ENCODE results near the gene NPAS2. TPM values are rescaled to one million over a fixed set of nuclear protein-coding genes. Genes with fewer than 3 reads are reported as not detected.
A peak's percentile ranks its signal among the peaks of the same experiment; 100 is the strongest.

The NPAS2 gene
- polyA plus RNA-seq, 1 of the 3 experiments (the other 2 are of a cell fraction): 58.5 TPM

DNA sequence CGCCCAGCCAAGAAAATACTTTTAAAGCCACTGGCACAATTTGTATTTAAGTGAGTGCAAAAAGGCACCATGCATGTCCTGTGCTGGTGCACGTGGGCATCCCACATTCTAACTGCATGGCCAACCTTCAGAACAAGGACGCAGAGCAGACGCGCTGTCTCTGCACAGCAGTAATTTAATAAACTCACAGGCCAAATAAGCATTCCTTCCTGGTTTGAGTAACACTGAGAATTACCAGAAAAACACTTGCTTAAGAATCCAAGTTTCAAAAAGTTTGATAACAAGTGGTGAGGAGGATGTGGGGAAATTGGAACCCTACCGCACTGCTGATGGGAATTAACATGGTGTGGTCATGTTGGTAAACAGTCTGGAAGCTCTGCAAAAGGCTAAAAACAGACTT is 220.8 kb downstream of the NPAS2 start:
- TF ChIP-seq, protein P1, sequence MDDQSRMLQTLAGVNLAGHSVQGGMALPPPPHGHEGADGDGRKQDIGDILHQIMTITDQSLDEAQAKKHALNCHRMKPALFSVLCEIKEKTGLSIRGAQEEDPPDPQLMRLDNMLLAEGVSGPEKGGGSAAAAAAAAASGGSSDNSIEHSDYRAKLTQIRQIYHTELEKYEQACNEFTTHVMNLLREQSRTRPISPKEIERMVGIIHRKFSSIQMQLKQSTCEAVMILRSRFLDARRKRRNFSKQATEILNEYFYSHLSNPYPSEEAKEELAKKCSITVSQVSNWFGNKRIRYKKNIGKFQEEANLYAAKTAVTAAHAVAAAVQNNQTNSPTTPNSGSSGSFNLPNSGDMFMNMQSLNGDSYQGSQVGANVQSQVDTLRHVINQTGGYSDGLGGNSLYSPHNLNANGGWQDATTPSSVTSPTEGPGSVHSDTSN (IDR thresholded peaks at IDR 0.05): no peak
- peak; percentile 31; the same call in 1 of the 2 replicates for TF ChIP-seq TCF12 (IDR thresholded peaks at IDR 0.05)
- TF ChIP-seq RCOR1 (IDR thresholded peaks at IDR 0.05; ENCODE audit: low read length): peak; percentile 73
- TF ChIP-seq EP300 (IDR thresholded peaks at IDR 0.05; ENCODE audit: borderline replicate concordance in 1 of 2, low read depth in 1 of 2, low read length in 1 of 2): peak in 1 of 2 experiments; percentile 56; a peak in 2 of 4 replicates
- TF ChIP-seq RAD21 (IDR thresholded peaks at IDR 0.05; ENCODE audit: low read length): no peak
- TF ChIP-seq SIN3A (IDR thresholded peaks at IDR 0.05; ENCODE audit: borderline replicate concordance, low read depth, low read length): no peak
- no peak for TF ChIP-seq JUND (IDR thresholded peaks at IDR 0.05)
- no peak for TF ChIP-seq TEAD4 (IDR thresholded peaks at IDR 0.05; ENCODE audit: borderline replicate concordance, insufficient read depth)
- TF ChIP-seq, protein P2, sequence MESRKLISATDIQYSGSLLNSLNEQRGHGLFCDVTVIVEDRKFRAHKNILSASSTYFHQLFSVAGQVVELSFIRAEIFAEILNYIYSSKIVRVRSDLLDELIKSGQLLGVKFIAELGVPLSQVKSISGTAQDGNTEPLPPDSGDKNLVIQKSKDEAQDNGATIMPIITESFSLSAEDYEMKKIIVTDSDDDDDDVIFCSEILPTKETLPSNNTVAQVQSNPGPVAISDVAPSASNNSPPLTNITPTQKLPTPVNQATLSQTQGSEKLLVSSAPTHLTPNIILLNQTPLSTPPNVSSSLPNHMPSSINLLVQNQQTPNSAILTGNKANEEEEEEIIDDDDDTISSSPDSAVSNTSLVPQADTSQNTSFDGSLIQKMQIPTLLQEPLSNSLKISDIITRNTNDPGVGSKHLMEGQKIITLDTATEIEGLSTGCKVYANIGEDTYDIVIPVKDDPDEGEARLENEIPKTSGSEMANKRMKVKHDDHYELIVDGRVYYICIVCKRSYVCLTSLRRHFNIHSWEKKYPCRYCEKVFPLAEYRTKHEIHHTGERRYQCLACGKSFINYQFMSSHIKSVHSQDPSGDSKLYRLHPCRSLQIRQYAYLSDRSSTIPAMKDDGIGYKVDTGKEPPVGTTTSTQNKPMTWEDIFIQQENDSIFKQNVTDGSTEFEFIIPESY (IDR thresholded peaks at IDR 0.05; ENCODE audit: borderline replicate concordance, low read depth): no peak
- TF ChIP-seq TAF1 (IDR thresholded peaks at IDR 0.05; ENCODE audit: borderline replicate concordance, low read depth, low read length): no peak
- no peak for TF ChIP-seq YY1 (IDR thresholded peaks at IDR 0.05; ENCODE audit: low read depth)
- TF ChIP-seq, protein P3, sequence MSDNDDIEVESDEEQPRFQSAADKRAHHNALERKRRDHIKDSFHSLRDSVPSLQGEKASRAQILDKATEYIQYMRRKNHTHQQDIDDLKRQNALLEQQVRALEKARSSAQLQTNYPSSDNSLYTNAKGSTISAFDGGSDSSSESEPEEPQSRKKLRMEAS (IDR thresholded peaks at IDR 0.05; ENCODE audit: low read depth): no peak
- TF ChIP-seq GABPA (IDR thresholded peaks at IDR 0.05; ENCODE audit: low read depth): no peak
- TF ChIP-seq RFX5 (IDR thresholded peaks at IDR 0.05; ENCODE audit: low read length): no peak
- TF ChIP-seq GATA2 (CRISPR knock-in tag; IDR thresholded peaks at IDR 0.05): no peak
- TF ChIP-seq, protein P4, sequence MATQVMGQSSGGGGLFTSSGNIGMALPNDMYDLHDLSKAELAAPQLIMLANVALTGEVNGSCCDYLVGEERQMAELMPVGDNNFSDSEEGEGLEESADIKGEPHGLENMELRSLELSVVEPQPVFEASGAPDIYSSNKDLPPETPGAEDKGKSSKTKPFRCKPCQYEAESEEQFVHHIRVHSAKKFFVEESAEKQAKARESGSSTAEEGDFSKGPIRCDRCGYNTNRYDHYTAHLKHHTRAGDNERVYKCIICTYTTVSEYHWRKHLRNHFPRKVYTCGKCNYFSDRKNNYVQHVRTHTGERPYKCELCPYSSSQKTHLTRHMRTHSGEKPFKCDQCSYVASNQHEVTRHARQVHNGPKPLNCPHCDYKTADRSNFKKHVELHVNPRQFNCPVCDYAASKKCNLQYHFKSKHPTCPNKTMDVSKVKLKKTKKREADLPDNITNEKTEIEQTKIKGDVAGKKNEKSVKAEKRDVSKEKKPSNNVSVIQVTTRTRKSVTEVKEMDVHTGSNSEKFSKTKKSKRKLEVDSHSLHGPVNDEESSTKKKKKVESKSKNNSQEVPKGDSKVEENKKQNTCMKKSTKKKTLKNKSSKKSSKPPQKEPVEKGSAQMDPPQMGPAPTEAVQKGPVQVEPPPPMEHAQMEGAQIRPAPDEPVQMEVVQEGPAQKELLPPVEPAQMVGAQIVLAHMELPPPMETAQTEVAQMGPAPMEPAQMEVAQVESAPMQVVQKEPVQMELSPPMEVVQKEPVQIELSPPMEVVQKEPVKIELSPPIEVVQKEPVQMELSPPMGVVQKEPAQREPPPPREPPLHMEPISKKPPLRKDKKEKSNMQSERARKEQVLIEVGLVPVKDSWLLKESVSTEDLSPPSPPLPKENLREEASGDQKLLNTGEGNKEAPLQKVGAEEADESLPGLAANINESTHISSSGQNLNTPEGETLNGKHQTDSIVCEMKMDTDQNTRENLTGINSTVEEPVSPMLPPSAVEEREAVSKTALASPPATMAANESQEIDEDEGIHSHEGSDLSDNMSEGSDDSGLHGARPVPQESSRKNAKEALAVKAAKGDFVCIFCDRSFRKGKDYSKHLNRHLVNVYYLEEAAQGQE (IDR thresholded peaks at IDR 0.05; ENCODE audit: low read depth, low read length): no peak
- TF ChIP-seq CHD2 (IDR thresholded peaks at IDR 0.05; ENCODE audit: low read length, partially characterized antibody): peak; percentile 33
- TF ChIP-seq, protein P5, sequence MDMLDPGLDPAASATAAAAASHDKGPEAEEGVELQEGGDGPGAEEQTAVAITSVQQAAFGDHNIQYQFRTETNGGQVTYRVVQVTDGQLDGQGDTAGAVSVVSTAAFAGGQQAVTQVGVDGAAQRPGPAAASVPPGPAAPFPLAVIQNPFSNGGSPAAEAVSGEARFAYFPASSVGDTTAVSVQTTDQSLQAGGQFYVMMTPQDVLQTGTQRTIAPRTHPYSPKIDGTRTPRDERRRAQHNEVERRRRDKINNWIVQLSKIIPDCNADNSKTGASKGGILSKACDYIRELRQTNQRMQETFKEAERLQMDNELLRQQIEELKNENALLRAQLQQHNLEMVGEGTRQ (IDR thresholded peaks at IDR 0.05; ENCODE audit: borderline replicate concordance, low read depth, low read length): no peak
- peak; percentile 85 for TF ChIP-seq MXI1 (IDR thresholded peaks at IDR 0.05; ENCODE audit: low read depth, low read length)
- no peak for TF ChIP-seq NFIC (IDR thresholded peaks at IDR 0.05; ENCODE audit: borderline replicate concordance)
- POLR2A ChIA-PET: no interaction called here
- no peak overlapping the region for H2AFZ ChIP-seq (ENCODE audit: low read depth)
- no peaks in the 10 kb centered on the region for H3K79me2 ChIP-seq (ENCODE audit: insufficient read depth)
- no peak overlapping the region for H3K9ac ChIP-seq
- no peaks in the 10 kb centered on the region for H3F3A ChIP-seq (replicated peaks; ENCODE audit: insufficient read depth)
- H4K20me1 ChIP-seq (ENCODE audit: insufficient read depth): no peaks in the 10 kb centered on the region
- H3K9me2 ChIP-seq: no peaks in the 10 kb centered on the region
- 75% methylated on average over 6 of the region's 6 CpGs for WGBS (ENCODE audit: low lambda C conversion rate)
- peaks cover 0 to 4% of the 10 kb centered on the region in 2 experiments for H3K36me3 ChIP-seq (replicated peaks in 1 of 2; ENCODE audit: control insufficient read depth in 1 of 2, insufficient read depth in 2 of 2, low read length in 1 of 2)
- no peak overlapping the region for H3K4me2 ChIP-seq
- DNase-seq: peak; percentile 50
- peaks cover 0 to 21% of the 10 kb centered on the region in 2 experiments; a peak in 2 of 4 replicates for H3K4me1 ChIP-seq (ENCODE audit: control insufficient read depth in 1 of 2, insufficient read depth in 2 of 2, low read depth in 1 of 2, low read length in 1 of 2)
- peak overlapping the region in 1 of 2 experiments; percentile 84; a peak in 2 of 4 replicates for H3K27ac ChIP-seq (ENCODE audit: low read depth in 2 of 2, low read length in 1 of 2)
- CTCF ChIA-PET: interaction anchor here (1.3 to 1.7 kb wide), 3 partner anchors 10 to 112 kb away, joined by 3 to 11 read pairs (median 6); partner anchors contain the start of gene TBC1D8
- H3K4me3 ChIP-seq (ENCODE audit: low read depth in 2 of 2, low read length in 1 of 2): no peak overlapping the region
- no peaks in the 10 kb centered on the region for H3K9me3 ChIP-seq
- H3K27me3 ChIP-seq (ENCODE audit: insufficient read depth): no peaks in the 10 kb centered on the region

Data from SK-N-SH (cell line).